ENCODE data around the gene SNRPD3. TPM values are rescaled to one million over a fixed set of nuclear protein-coding genes. Genes with fewer than 3 reads are reported as not detected.
"Not testable (repeated sequence)": the region's sequence is repeated elsewhere in the genome, so short reads cannot be mapped to it uniquely, and the experiment has no call there.

SNRPD3 gene
- total and polyA plus RNA-seq, 12 donors = 55.7 to 223 (median 87.8) TPM

GRCh38 chr22:24592058-24592850, 36.5 kb downstream of the SNRPD3 start:
- DNase-seq = peak in 2 of 7 donors; percentile 17 to 59
- no peaks in the 10 kb centered on the region for H3K9me3 ChIP-seq (replicated peaks in 1 of 3)
- H3K27ac ChIP-seq = peak overlapping the region in 3 of 5 donors; percentile 30 to 73 (median 73)
- H3K4me3 ChIP-seq = peak overlapping the region in 2 of 4 donors; percentile 28 to 77
- H3K36me3 ChIP-seq (replicated peaks in 1 of 2) = no peaks in the 10 kb centered on the region
- intact Hi-C loops (cut with DNase I) = no loop called here
- no peak for TF ChIP-seq CTCF (IDR thresholded peaks at IDR 0.05)
- TF ChIP-seq POLR2A (IDR thresholded peaks at IDR 0.05) = no peak
- H3K27me3 ChIP-seq = no peaks in the 10 kb centered on the region
- 10 to 34% (median 15%) methylated on average over 10 to 33 of the region's 33 CpGs for WGBS, 4 donors
- H3K4me1 ChIP-seq (replicated peaks in 1 of 2) = peaks cover 3 to 4% of the 10 kb centered on the region in 2 donors

GRCh38 chr22:24592851-24593558, 37.2 kb downstream of the SNRPD3 start, which contains the start of gene LRRC75B:
LRRC75B (minus strand) TSS chr22:24593073; CDS start chr22:24593039, 34 bp downstream.
- TF ChIP-seq CTCF (IDR thresholded peaks at IDR 0.05) (no peak), POLR2A (IDR thresholded peaks at IDR 0.05) (peak; percentile 28 to 41)
- Histone ChIP-seq H3K9me3 (replicated peaks in 1 of 3) (no peaks in the 10 kb centered on the region), H3K4me1 (replicated peaks in 1 of 2) (peaks cover 3 to 4% of the 10 kb centered on the region in 2 donors), H3K4me3 (peak within 1 kb of the TSS in 2 of 4 donors; percentile 28 to 77), H3K27ac (peak within 1 kb of the TSS in 3 of 5 donors; percentile 30 to 73 (median 73)), H3K27me3 (no peaks in the 10 kb centered on the region), H3K36me3 (replicated peaks in 1 of 2) (no peaks in the 10 kb centered on the region)
- WGBS, 4 donors = 4 to 18% (median 9%) methylated on average over 16 to 72 of the region's 72 CpGs
- DNase-seq = peak; percentile 83 to 92 (median 86)
- intact Hi-C loops (cut with DNase I) = no loop called here

GRCh38 chr22:24593559-24593835, 37.7 kb downstream of the SNRPD3 start:
- WGBS, 4 donors = 89 to 94% (median 91%) methylated on average over 10 of the region's 10 CpGs
- H3K4me1 ChIP-seq (replicated peaks in 1 of 2); intact Hi-C loops (cut with DNase I); H3K27me3 ChIP-seq; DNase-seq; H3K9me3 ChIP-seq (replicated peaks in 1 of 3); H3K36me3 ChIP-seq (replicated peaks in 1 of 2): not testable (repeated sequence)
- Histone ChIP-seq H3K27ac (peak overlapping the region in 2 of 5 donors; percentile 73), H3K4me3 (peak overlapping the region in 1 of 4 donors; percentile 77)

GRCh38 chr22:24593836-24594568, 38.2 kb downstream of the SNRPD3 start:
- no peak overlapping the region for H3K4me3 ChIP-seq

More at GRCh38 chr22:24593836-24594568, 38.2 kb downstream of the SNRPD3 start:
- no peak for DNase-seq
- Histone ChIP-seq H3K9me3 (replicated peaks in 1 of 3) (no peaks in the 10 kb centered on the region), H3K27ac (peak overlapping the region in 1 of 5 donors; percentile 73), H3K4me1 (replicated peaks in 1 of 2) (peaks cover 3 to 4% of the 10 kb centered on the region in 2 donors), H3K27me3 (no peaks in the 10 kb centered on the region), H3K36me3 (replicated peaks in 1 of 2) (no peaks in the 10 kb centered on the region)
- intact Hi-C loops (cut with DNase I) = no loop called here
- WGBS, 4 donors = 75 to 83% (median 77%) methylated on average over 7 to 16 of the region's 16 CpGs
- no peak for TF ChIP-seq POLR2A (IDR thresholded peaks at IDR 0.05)
- no peak for TF ChIP-seq CTCF (IDR thresholded peaks at IDR 0.05)
